B cell (primary cell): ENCODE results near the gene SGIP1. TPM values are rescaled to one million over a fixed set of nuclear protein-coding genes. Genes with fewer than 3 reads are reported as not detected.

Experiments used
- ATAC-seq: fragments of 200-7000 bp; cut with Tn5 transposase; one replicate; pipeline ENCODE4 v1.10.0; 2021; ENCODE audit warnings: low read depth, mild to moderate bottlenecking, moderate number of reproducible peaks, moderate library complexity
- CTCF ChIA-PET: fragments of 350-600 bp; sonication (Branson Sonifier 250); formaldehyde crosslinking; loops from one replicate; lab custom pipeline; 2021; ENCODE audit warnings: antibody characterized with exemption, inconsistent platforms; lab: Charles Lee
- POLR2A ChIA-PET: fragments of 350-600 bp; sonication (Branson Sonifier 250); formaldehyde crosslinking; loops from one replicate; lab custom pipeline; 2021; ENCODE audit warnings: antibody characterized with exemption; lab: Charles Lee
- DNase-seq: peaks from one replicate; pipeline ENCODE4 v3.0.0; 2013
- H2AFZ ChIP-seq: 2 replicates; pipeline ENCODE4 v1.6.1; 2012; ENCODE audit warnings: mild to moderate bottlenecking, low read depth, low read length; ENCODE audit not compliant: insufficient read depth, poor library complexity, severe bottlenecking
- H3K27ac ChIP-seq, 2 donors: 1 replicate in 1 of 2; 2 replicates in 1 of 2; pipeline ENCODE4 v1.5.1; 2012 to 2013; ENCODE audit warnings: low read length in 2 of 2, mild to moderate bottlenecking in 2 of 2, moderate library complexity in 1 of 2
- H3K27me3 ChIP-seq, 4 experiments: fragments of 200-600 bp in 1 of 4; sonication (generic) in 1 of 4; replicated peaks in 1 of 4; 1 replicate in 2 of 4; 2 replicates in 2 of 4; pipeline versions ENCODE4 v1.6.1 to v1.7.0; 2013 to 2016; ENCODE audit warnings: low read length in 3 of 4, mild to moderate bottlenecking in 2 of 4, mixed read lengths in 1 of 4, moderate library complexity in 1 of 4; ENCODE audit not compliant: insufficient read depth in 4 of 4, control insufficient read depth in 3 of 4; ENCODE audit errors: control extremely low read depth in 1 of 4
- H3K36me3 ChIP-seq, 2 experiments: replicated peaks in 1 of 2; 1 replicate in 1 of 2; 2 replicates in 1 of 2; pipeline versions ENCODE4 v1.6.1 to v1.7.1; 2013; ENCODE audit warnings: low read length in 1 of 2; ENCODE audit not compliant: insufficient read depth in 2 of 2, control insufficient read depth in 1 of 2; ENCODE audit errors: control extremely low read depth in 1 of 2, extremely low read depth in 1 of 2
- H3K4me1 ChIP-seq, 2 donors: fragments of 200-600 bp in 1 of 2; sonication (generic) in 1 of 2; 1 replicate in 1 of 2; 2 replicates in 1 of 2; pipeline versions ENCODE4 v1.5.1 to v1.6.1; 2013 to 2017; ENCODE audit warnings: low read length in 2 of 2; ENCODE audit not compliant: control insufficient read depth in 2 of 2, insufficient read depth in 2 of 2
- H3K4me2 ChIP-seq: replicated peaks from 2 replicates; pipeline ENCODE3; 2012; ENCODE audit warnings: mild to moderate bottlenecking, low read depth, low read length; ENCODE audit not compliant: poor library complexity, severe bottlenecking
- H3K4me3 ChIP-seq, 5 experiments: fragments of 200-600 bp in 1 of 5; sonication (generic) in 1 of 5; 1 replicate in 3 of 5; 2 replicates in 2 of 5; pipeline versions ENCODE4 v1.5.1 to v1.7.0; 2011 to 2016; ENCODE audit warnings: low read length in 4 of 5, mild to moderate bottlenecking in 4 of 5, low read depth in 2 of 5, control low read depth in 1 of 5, moderate library complexity in 1 of 5; ENCODE audit not compliant: insufficient read depth in 1 of 5; ENCODE audit errors: control extremely low read depth in 1 of 5, extremely low read depth in 1 of 5
- H3K79me2 ChIP-seq: fragments of 200-600 bp; sonication (generic); one replicate; pipeline ENCODE4 v1.6.0; 2016; ENCODE audit warnings: low read length; ENCODE audit not compliant: control insufficient read depth, insufficient read depth
- H3K9ac ChIP-seq: fragments of 200-600 bp; sonication (generic); 2 replicates; pipeline ENCODE4 v1.6.1; 2017; ENCODE audit warnings: mild to moderate bottlenecking, low read length, moderate library complexity
- H3K9me3 ChIP-seq, 3 donors: one replicate each; pipeline versions ENCODE4 v1.6.1 to v1.7.1; 2013; ENCODE audit warnings: low read length in 2 of 3; ENCODE audit not compliant: control insufficient read depth in 2 of 3, insufficient read depth in 1 of 3; ENCODE audit errors: control extremely low read depth in 1 of 3
- H4K20me1 ChIP-seq: 2 replicates; pipeline ENCODE4 v1.6.0; 2012; ENCODE audit warnings: mild to moderate bottlenecking, low read length; ENCODE audit not compliant: insufficient read depth, control insufficient read depth, poor library complexity, severe bottlenecking
- H3K27ac Mint-ChIP-seq: one replicate; pipeline ENCODE4 v1.8.0; 2021; ENCODE audit warnings: mixed read lengths
- H3K27me3 Mint-ChIP-seq: one replicate; pipeline ENCODE4 v1.8.0; 2021; ENCODE audit warnings: mixed read lengths
- H3K4me1 Mint-ChIP-seq: one replicate; pipeline ENCODE4 v1.8.0; 2021; ENCODE audit warnings: mixed read lengths
- H3K4me3 Mint-ChIP-seq: one replicate; pipeline ENCODE4 v1.8.0; 2021; ENCODE audit warnings: mixed read lengths
- H3K9me3 Mint-ChIP-seq: one replicate; pipeline ENCODE4 v1.8.0; 2022; ENCODE audit warnings: mixed read lengths; ENCODE audit not compliant: insufficient read depth
- EZH2 ChIP-seq: IDR thresholded peaks from 2 replicates; pipeline ENCODE4 v1.6.1; 2012; ENCODE audit warnings: borderline replicate concordance, low read depth, mild to moderate bottlenecking, moderate library complexity, low read length; ENCODE audit not compliant: insufficient read depth, poor library complexity, severe bottlenecking
- WGBS: methylation state at CpG from one replicate; pipeline ENCODE4 v1.1.5; 2013; ENCODE audit warnings: missing lambda C conversion rate; ENCODE audit not compliant: insufficient coverage; 5-methylcytosine and 5-hydroxymethylcytosine counted together
- intact Hi-C: fragments of 100-400 bp; cut with micrococcal nuclease; formaldehyde crosslinking; loops from one replicate; pipeline ENCODE4 v1.10.0; 2022
- polyA plus RNA-seq: library from polyadenylated mRNA; depleted of rRNA; stranded (reverse); fragments of >200 nt; gene quantifications from 2 replicates; pipeline ENCODE4 v1.2.3, GENCODE V29; 2012
- total RNA-seq, 2 donors: library from RNA; stranded (reverse); fragments of 120-200 nt in 1 of 2; gene quantifications; 1 replicate in 1 of 2; 2 replicates in 1 of 2; pipeline versions ENCODE4 v1.2.3 to v1.2.4, GENCODE V29; 2013 to 2022
- TF ChIP-seq, protein P1 (sequence below): fragments of 200-600 bp; IDR thresholded peaks from one replicate; pipeline ENCODE4 v1.8.0; 2022; ENCODE audit warnings: antibody characterized with exemption, mild to moderate bottlenecking

The SGIP1 gene
- total and polyA plus RNA-seq, 2 donors (not counting 1 experiment from before 2014, with no cell fraction given) = not detected

DNA sequence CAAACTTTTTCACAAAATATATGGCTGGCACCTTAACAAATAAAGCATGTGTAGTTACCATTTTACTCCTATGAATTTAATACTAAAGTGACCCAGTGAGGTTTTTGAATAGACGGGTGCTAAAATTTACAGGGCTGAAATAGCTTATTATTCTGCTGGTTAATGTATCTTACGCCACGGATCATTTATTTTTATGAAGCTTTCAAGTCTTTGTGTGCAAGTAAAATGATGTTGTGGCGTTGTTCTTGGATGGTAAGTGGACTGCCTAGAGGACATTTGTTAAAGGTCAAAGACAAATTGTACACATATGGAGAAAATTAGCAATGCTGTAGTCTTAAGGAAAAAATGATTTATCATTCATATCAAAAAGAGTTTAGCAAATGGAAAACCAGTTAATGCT, 244.3 kb downstream of the SGIP1 start:
- no peak overlapping the region for H3K27ac ChIP-seq
- 95% methylated on average over 3 of the region's 4 CpGs for WGBS
- H3K79me2 ChIP-seq = no peaks in the 10 kb centered on the region
- H3K27ac Mint-ChIP-seq = no peak overlapping the region
- ChIA-PET POLR2A (no interaction called here), CTCF (interaction anchor here (0.7 to 2.3 kb wide), 2 partner anchors 9 to 209 kb away, joined by 3 to 6 read pairs; no protein-coding TSS in a partner anchor)
- no peaks in the 10 kb centered on the region for H3K4me1 ChIP-seq
- no peak overlapping the region for H2AFZ ChIP-seq
- ATAC-seq (no peak), DNase-seq (no peak)
- H3K9me3 Mint-ChIP-seq = no peaks in the 10 kb centered on the region
- no peak overlapping the region for H3K9ac ChIP-seq
- peaks cover 0 to 3% (median 0%) of the 10 kb centered on the region in 3 donors for H3K9me3 ChIP-seq
- TF ChIP-seq, protein P1, sequence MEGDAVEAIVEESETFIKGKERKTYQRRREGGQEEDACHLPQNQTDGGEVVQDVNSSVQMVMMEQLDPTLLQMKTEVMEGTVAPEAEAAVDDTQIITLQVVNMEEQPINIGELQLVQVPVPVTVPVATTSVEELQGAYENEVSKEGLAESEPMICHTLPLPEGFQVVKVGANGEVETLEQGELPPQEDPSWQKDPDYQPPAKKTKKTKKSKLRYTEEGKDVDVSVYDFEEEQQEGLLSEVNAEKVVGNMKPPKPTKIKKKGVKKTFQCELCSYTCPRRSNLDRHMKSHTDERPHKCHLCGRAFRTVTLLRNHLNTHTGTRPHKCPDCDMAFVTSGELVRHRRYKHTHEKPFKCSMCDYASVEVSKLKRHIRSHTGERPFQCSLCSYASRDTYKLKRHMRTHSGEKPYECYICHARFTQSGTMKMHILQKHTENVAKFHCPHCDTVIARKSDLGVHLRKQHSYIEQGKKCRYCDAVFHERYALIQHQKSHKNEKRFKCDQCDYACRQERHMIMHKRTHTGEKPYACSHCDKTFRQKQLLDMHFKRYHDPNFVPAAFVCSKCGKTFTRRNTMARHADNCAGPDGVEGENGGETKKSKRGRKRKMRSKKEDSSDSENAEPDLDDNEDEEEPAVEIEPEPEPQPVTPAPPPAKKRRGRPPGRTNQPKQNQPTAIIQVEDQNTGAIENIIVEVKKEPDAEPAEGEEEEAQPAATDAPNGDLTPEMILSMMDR = no peak
- no peak for TF ChIP-seq EZH2
- H3K4me3 ChIP-seq = no peak overlapping the region
- intact Hi-C loops = no loop called here
- no peak overlapping the region for H3K4me2 ChIP-seq
- peaks cover 16% of the 10 kb centered on the region for H3K27me3 Mint-ChIP-seq
- no peaks in the 10 kb centered on the region for H3K36me3 ChIP-seq
- H3K4me3 Mint-ChIP-seq = no peak overlapping the region
- no peaks in the 10 kb centered on the region for H4K20me1 ChIP-seq
- H3K4me1 Mint-ChIP-seq = no peaks in the 10 kb centered on the region
- H3K27me3 ChIP-seq = no peaks in the 10 kb centered on the region

DNA sequence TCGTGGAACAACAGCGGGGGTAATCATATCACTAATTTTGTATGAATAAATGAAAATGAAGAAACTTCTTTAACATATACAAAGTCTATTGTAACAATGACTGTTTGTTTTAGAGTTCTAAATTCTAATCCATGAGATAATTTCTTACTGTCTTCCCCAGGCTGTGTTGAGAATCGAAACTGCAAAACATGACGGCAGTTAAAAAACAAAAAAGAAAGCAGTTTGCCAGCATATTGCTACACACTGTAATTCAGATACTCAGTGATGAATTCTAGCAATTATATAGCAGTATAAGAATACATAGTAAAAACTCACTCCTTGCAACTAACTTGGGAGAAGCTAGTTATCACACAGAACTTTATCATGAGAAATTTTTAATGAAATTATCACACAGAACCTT, 245.0 kb downstream of the SGIP1 start:
- WGBS = no CpG with 5 or more reads among the region's 4 CpGs
- H3K27me3 ChIP-seq = no peaks in the 10 kb centered on the region
- no peak overlapping the region for H3K4me3 ChIP-seq
- ChIA-PET POLR2A (no interaction called here), CTCF (interaction anchor here (0.7 to 2.3 kb wide), 2 partner anchors 8 to 209 kb away, joined by 3 to 6 read pairs; no protein-coding TSS in a partner anchor)
- no peak overlapping the region for H3K4me3 Mint-ChIP-seq
- H3K27ac Mint-ChIP-seq = no peak overlapping the region
- TF ChIP-seq, protein P1 = no peak
- no peak for TF ChIP-seq EZH2
- DNase-seq = no peak
- no peaks in the 10 kb centered on the region for H4K20me1 ChIP-seq
- no peaks in the 10 kb centered on the region for H3K9me3 Mint-ChIP-seq
- H3K27ac ChIP-seq = no peak overlapping the region
- no peaks in the 10 kb centered on the region for H3K4me1 ChIP-seq
- H3K9me3 ChIP-seq = peaks cover 0 to 3% (median 0%) of the 10 kb centered on the region in 3 donors
- H3K79me2 ChIP-seq = no peaks in the 10 kb centered on the region
- H3K9ac ChIP-seq = no peak overlapping the region
- H3K27me3 Mint-ChIP-seq = peaks cover 16% of the 10 kb centered on the region
- H3K4me2 ChIP-seq = no peak overlapping the region
- no peak for ATAC-seq
- no peaks in the 10 kb centered on the region for H3K4me1 Mint-ChIP-seq
- intact Hi-C loops = no loop called here
- H3K36me3 ChIP-seq = no peaks in the 10 kb centered on the region
- H2AFZ ChIP-seq = no peak overlapping the region
